Stimulated activated naive CD8-positive, alpha-beta T cell treated with anti-CD3 and anti-CD28 coated beads, Interleukin-15, amount 100 ng/mL, for 72 hours (primary cell): ENCODE measurements around the gene SULT1E1.

ENCODE experiments used
- ATAC-seq: fragments of 150-1000 bp; cut with Tn5 transposase; 2 replicates; pipeline ENCODE4 v1.10.0; 2021; ENCODE audit warnings: mild to moderate bottlenecking, moderate library complexity
- DNase-seq, 2 donors: peaks; one replicate each; pipeline ENCODE4 v3.0.0; 2021 to 2022
- H3K27ac Mint-ChIP-seq, 2 donors: one replicate each; pipeline ENCODE4 v1.8.0; 2022; ENCODE audit warnings: mild to moderate bottlenecking in 2 of 2, mixed read lengths in 2 of 2, moderate library complexity in 2 of 2
- H3K27me3 Mint-ChIP-seq: one replicate; pipeline ENCODE4 v1.8.0; 2022; ENCODE audit warnings: mixed read lengths
- H3K4me1 Mint-ChIP-seq: one replicate; pipeline ENCODE4 v1.8.0; 2022; ENCODE audit warnings: mild to moderate bottlenecking, mixed read lengths
- H3K4me3 Mint-ChIP-seq, 2 donors: one replicate each; pipeline ENCODE4 v1.8.0; 2022; ENCODE audit warnings: mild to moderate bottlenecking in 2 of 2, mixed read lengths in 2 of 2, moderate library complexity in 1 of 2
- H3K9me3 Mint-ChIP-seq, 2 donors: one replicate each; pipeline ENCODE4 v1.8.0; 2022; ENCODE audit warnings: mixed read lengths in 2 of 2

SULT1E1 gene

GRCh38 chr4:69859140-69859685 is 732 bp downstream of the SULT1E1 start:
- Mint-ChIP-seq H3K4me3 (no peak overlapping the region), H3K27me3 (no peaks in the 10 kb centered on the region), H3K4me1 (no peaks in the 10 kb centered on the region), H3K27ac (no peak overlapping the region), H3K9me3 (no peaks in the 10 kb centered on the region)
- ATAC-seq (no peak), DNase-seq (no peak)

- Mint-ChIP-seq H3K9me3 (no peaks in the 10 kb centered on the region), H3K27ac (no peak overlapping the region), H3K4me3 (no peak overlapping the region), H3K4me1 (no peaks in the 10 kb centered on the region), H3K27me3 (no peaks in the 10 kb centered on the region)
- no peak for DNase-seq
- ATAC-seq, result no peak
Measured at GRCh38 chr4:69858690-69859089, 1.3 kb downstream of the SULT1E1 start.

GRCh38 chr4:69855822-69856221 is 4.1 kb downstream of the SULT1E1 start:
- Mint-ChIP-seq H3K9me3 (no peaks in the 10 kb centered on the region), H3K27ac (no peak overlapping the region), H3K4me3 (no peak overlapping the region), H3K27me3 (no peaks in the 10 kb centered on the region), H3K4me1 (no peaks in the 10 kb centered on the region)
- DNase-seq (no peak), ATAC-seq (no peak)

GRCh38 chr4:69849969-69850368 is 10.0 kb downstream of the SULT1E1 start:
- H3K9me3 Mint-ChIP-seq, result no peaks in the 10 kb centered on the region
- peak; percentile 94 for ATAC-seq
- no peak for DNase-seq
- H3K4me1 Mint-ChIP-seq, result peaks cover 9% of the 10 kb centered on the region
- no peaks in the 10 kb centered on the region for H3K27me3 Mint-ChIP-seq
- H3K4me3 Mint-ChIP-seq, result no peak overlapping the region
- no peak overlapping the region for H3K27ac Mint-ChIP-seq

- no peak for DNase-seq
Measured at GRCh38 chr4:69849297-69849696, 10.6 kb downstream of the SULT1E1 start.

GRCh38 chr4:69848028-69848427 is 11.9 kb downstream of the SULT1E1 start:
- Mint-ChIP-seq H3K27me3 (no peaks in the 10 kb centered on the region), H3K9me3 (no peaks in the 10 kb centered on the region), H3K4me1 (peaks cover 9% of the 10 kb centered on the region), H3K4me3 (no peak overlapping the region), H3K27ac (peak overlapping the region in 1 of 2 donors; percentile 91)
- peak; percentile 72 for ATAC-seq
- no peak for DNase-seq

More at GRCh38 chr4:69849297-69849696, 10.6 kb downstream of the SULT1E1 start:
- H3K27me3 Mint-ChIP-seq, result no peaks in the 10 kb centered on the region
- H3K4me3 Mint-ChIP-seq, result no peak overlapping the region
- no peak for ATAC-seq
- H3K27ac Mint-ChIP-seq, result no peak overlapping the region
- H3K9me3 Mint-ChIP-seq, result no peaks in the 10 kb centered on the region
- H3K4me1 Mint-ChIP-seq, result peaks cover 9% of the 10 kb centered on the region

- Mint-ChIP-seq H3K27ac (no peak overlapping the region), H3K9me3 (no peaks in the 10 kb centered on the region), H3K27me3 (no peaks in the 10 kb centered on the region), H3K4me3 (no peak overlapping the region), H3K4me1 (no peaks in the 10 kb centered on the region)
- ATAC-seq (peak; percentile 62), DNase-seq (no peak)
Measured at GRCh38 chr4:69843932-69844331, 16.0 kb downstream of the SULT1E1 start.

- ATAC-seq (no peak), DNase-seq (no peak)
- Mint-ChIP-seq H3K4me1 (no peaks in the 10 kb centered on the region), H3K4me3 (no peak overlapping the region), H3K27me3 (no peaks in the 10 kb centered on the region), H3K27ac (no peak overlapping the region), H3K9me3 (no peaks in the 10 kb centered on the region)
Measured at GRCh38 chr4:69843301-69843700, 16.6 kb downstream of the SULT1E1 start.

GRCh38 chr4:69838977-69839376 is 21.0 kb downstream of the SULT1E1 start:
- Mint-ChIP-seq H3K9me3 (no peaks in the 10 kb centered on the region), H3K27me3 (no peaks in the 10 kb centered on the region), H3K4me3 (no peak overlapping the region), H3K27ac (no peak overlapping the region), H3K4me1 (no peaks in the 10 kb centered on the region)
- DNase-seq (no peak), ATAC-seq (no peak)

GRCh38 chr4:69836287-69836686 is 23.7 kb downstream of the SULT1E1 start:
- Mint-ChIP-seq H3K27me3 (no peaks in the 10 kb centered on the region), H3K4me3 (no peak overlapping the region), H3K4me1 (peaks cover 9% of the 10 kb centered on the region)

GRCh38 chr4:69835766-69836165 is 24.2 kb downstream of the SULT1E1 start:
- Mint-ChIP-seq H3K27ac (no peak overlapping the region), H3K9me3 (no peaks in the 10 kb centered on the region), H3K27me3 (no peaks in the 10 kb centered on the region), H3K4me1 (peaks cover 14% of the 10 kb centered on the region), H3K4me3 (no peak overlapping the region)
- ATAC-seq (no peak), DNase-seq (no peak)

More at GRCh38 chr4:69836287-69836686, 23.7 kb downstream of the SULT1E1 start:
- no peak overlapping the region for H3K27ac Mint-ChIP-seq
- no peaks in the 10 kb centered on the region for H3K9me3 Mint-ChIP-seq
- DNase-seq (no peak), ATAC-seq (no peak)

- Mint-ChIP-seq H3K4me3 (no peak overlapping the region), H3K4me1 (peaks cover 19% of the 10 kb centered on the region), H3K27ac (no peak overlapping the region), H3K9me3 (peaks cover 0 to 8% of the 10 kb centered on the region in 2 donors), H3K27me3 (no peaks in the 10 kb centered on the region)
- ATAC-seq (no peak), DNase-seq (no peak)
Measured at GRCh38 chr4:69833251-69833650, 26.7 kb downstream of the SULT1E1 start.

GRCh38 chr4:69832326-69833030 is 27.5 kb downstream of the SULT1E1 start:
- Mint-ChIP-seq H3K27me3 (no peaks in the 10 kb centered on the region), H3K4me3 (no peak overlapping the region), H3K9me3 (peaks cover 0 to 8% of the 10 kb centered on the region in 2 donors), H3K27ac (no peak overlapping the region), H3K4me1 (peaks cover 19% of the 10 kb centered on the region)
- ATAC-seq (peak; percentile 6), DNase-seq (no peak)

GRCh38 chr4:69831646-69832325 is 28.2 kb downstream of the SULT1E1 start:
- Mint-ChIP-seq H3K27ac (peak overlapping the region; percentile 84 to 97), H3K4me3 (peak overlapping the region; percentile 85 to 86), H3K4me1 (peaks cover 19% of the 10 kb centered on the region), H3K9me3 (peaks cover 0 to 8% of the 10 kb centered on the region in 2 donors), H3K27me3 (no peaks in the 10 kb centered on the region)
- DNase-seq (no peak), ATAC-seq (peak; percentile 74)

- Mint-ChIP-seq H3K9me3 (peaks cover 0 to 8% of the 10 kb centered on the region in 2 donors), H3K4me1 (peaks cover 19% of the 10 kb centered on the region), H3K4me3 (peak overlapping the region; percentile 85 to 86), H3K27me3 (no peaks in the 10 kb centered on the region), H3K27ac (peak overlapping the region; percentile 84 to 97)
- no peak for ATAC-seq
- no peak for DNase-seq
Measured at GRCh38 chr4:69831270-69831627, 28.7 kb downstream of the SULT1E1 start.

GRCh38 chr4:69830560-69831269 is 29.2 kb downstream of the SULT1E1 start:
- Mint-ChIP-seq H3K9me3 (peaks cover 0 to 8% of the 10 kb centered on the region in 2 donors), H3K27ac (no peak overlapping the region), H3K4me1 (peaks cover 19% of the 10 kb centered on the region), H3K4me3 (no peak overlapping the region), H3K27me3 (no peaks in the 10 kb centered on the region)
- ATAC-seq (peak; percentile 54), DNase-seq (no peak)
